Prostate gland (tissue), 2 donors: Measurements from ENCODE around the gene FNDC3B.

Source experiments
- CTCF ChIP-seq, 4 experiments: fragments of 200-600 bp in 2 of 4; fragments of 450-650 bp in 2 of 4; sonication (generic) in 2 of 4; IDR thresholded peaks; 1 replicate in 3 of 4; 2 replicates in 1 of 4; pipeline ENCODE4 v1.5.1; 2016 to 2019; ENCODE audit warnings: antibody characterized with exemption in 4 of 4, mild to moderate bottlenecking in 2 of 4, moderate library complexity in 2 of 4
- POLR2AphosphoS5 ChIP-seq: sonication (generic); formaldehyde crosslinking; IDR thresholded peaks from one replicate; pipeline ENCODE4 v1.6.1; 2017; ENCODE audit warnings: antibody characterized with exemption

GRCh38 chr3:172167892-172168648 lies 128.7 kb downstream of the FNDC3B start:
- TF ChIP-seq CTCF (IDR thresholded peaks at IDR 0.05) (no peak), POLR2AphosphoS5 (no peak)
